Measurements from ENCODE around the gene TMEM86A. TPM values are rescaled to one million over a fixed set of nuclear protein-coding genes. Genes with fewer than 3 reads are reported as not detected.

Gene TMEM86A
- total and polyA plus RNA-seq, 2 donors (not counting 1 experiment from before 2014, with no cell fraction given), result 0.16 to 0.83 TPM

GRCh38 chr11:18739685-18740084, 41.1 kb downstream of the TMEM86A start:
- no peak overlapping the region for H2AFZ ChIP-seq (ENCODE audit: low read length)
- no peak overlapping the region for H3K27ac ChIP-seq (ENCODE audit: insufficient read depth, low read length)
- no peak overlapping the region for H3K4me2 ChIP-seq (ENCODE audit: extremely low read depth, insufficient read depth, low read length)
- H3K79me2 ChIP-seq (ENCODE audit: control insufficient read depth, insufficient read depth, low read length), result no peaks in the 10 kb centered on the region
- H3K36me3 ChIP-seq (ENCODE audit: control insufficient read depth, insufficient read depth, low read length), result no peaks in the 10 kb centered on the region
- no peak overlapping the region for H3K9ac ChIP-seq (ENCODE audit: insufficient read depth, low read length)
- no peaks in the 10 kb centered on the region for H3K27me3 ChIP-seq (ENCODE audit: control insufficient read depth, insufficient read depth, low read length)
- no peak overlapping the region for H3K4me3 ChIP-seq (replicated peaks in 1 of 4; ENCODE audit: control extremely low read depth in 1 of 4, insufficient read depth in 1 of 4, low read depth in 3 of 4, low read length in 4 of 4)
- H3K9me3 ChIP-seq (ENCODE audit: control insufficient read depth, insufficient read depth, low read depth, low read length), result no peaks in the 10 kb centered on the region
- no peak for DNase-seq (ENCODE audit: low read depth in 2 of 2)
- H3K4me1 ChIP-seq (ENCODE audit: control insufficient read depth, extremely low read depth, insufficient read depth, low read length), result no peaks in the 10 kb centered on the region
- no peaks in the 10 kb centered on the region for H4K20me1 ChIP-seq (ENCODE audit: control insufficient read depth, extremely low read depth, insufficient read depth, low read length)
- TF ChIP-seq CTCF (conservative IDR thresholded peaks at IDR 0.05 in 1 of 2, IDR thresholded peaks at IDR 0.05 in 1 of 2; ENCODE audit: low read depth in 1 of 2, low read length in 2 of 2) (no peak), EZH2 (IDR thresholded peaks at IDR 0.05; ENCODE audit: low read length, missing control alignments) (no peak)

GRCh38 chr11:18741783-18742182, 43.2 kb downstream of the TMEM86A start:
- Histone ChIP-seq H3K4me2 (ENCODE audit: extremely low read depth, insufficient read depth, low read length) (no peak overlapping the region), H3K9ac (ENCODE audit: insufficient read depth, low read length) (no peak overlapping the region), H3K4me3 (replicated peaks in 1 of 4; ENCODE audit: control extremely low read depth in 1 of 4, insufficient read depth in 1 of 4, low read depth in 3 of 4, low read length in 4 of 4) (no peak overlapping the region), H3K27ac (ENCODE audit: insufficient read depth, low read length) (no peak overlapping the region), H3K27me3 (ENCODE audit: control insufficient read depth, insufficient read depth, low read length) (no peaks in the 10 kb centered on the region), H4K20me1 (ENCODE audit: control insufficient read depth, extremely low read depth, insufficient read depth, low read length) (no peaks in the 10 kb centered on the region), H2AFZ (ENCODE audit: low read length) (no peak overlapping the region), H3K9me3 (ENCODE audit: control insufficient read depth, insufficient read depth, low read depth, low read length) (no peaks in the 10 kb centered on the region), H3K4me1 (ENCODE audit: control insufficient read depth, extremely low read depth, insufficient read depth, low read length) (no peaks in the 10 kb centered on the region), H3K79me2 (ENCODE audit: control insufficient read depth, insufficient read depth, low read length) (no peaks in the 10 kb centered on the region), H3K36me3 (ENCODE audit: control insufficient read depth, insufficient read depth, low read length) (no peaks in the 10 kb centered on the region)
- no peak for DNase-seq (ENCODE audit: low read depth in 2 of 2)
- TF ChIP-seq CTCF (conservative IDR thresholded peaks at IDR 0.05 in 1 of 2, IDR thresholded peaks at IDR 0.05 in 1 of 2; ENCODE audit: low read depth in 1 of 2, low read length in 2 of 2) (no peak), EZH2 (IDR thresholded peaks at IDR 0.05; ENCODE audit: low read length, missing control alignments) (no peak)

- no peaks in the 10 kb centered on the region for H3K79me2 ChIP-seq (ENCODE audit: control insufficient read depth, insufficient read depth, low read length)
- H3K36me3 ChIP-seq (ENCODE audit: control insufficient read depth, insufficient read depth, low read length), result no peaks in the 10 kb centered on the region
- no peaks in the 10 kb centered on the region for H3K27me3 ChIP-seq (ENCODE audit: control insufficient read depth, insufficient read depth, low read length)
- DNase-seq (ENCODE audit: low read depth in 2 of 2), result no peak
- H3K4me2 ChIP-seq (ENCODE audit: extremely low read depth, insufficient read depth, low read length), result no peak overlapping the region
- no peak overlapping the region for H2AFZ ChIP-seq (ENCODE audit: low read length)
- no peak overlapping the region for H3K27ac ChIP-seq (ENCODE audit: insufficient read depth, low read length)
- no peak overlapping the region for H3K4me3 ChIP-seq (replicated peaks in 1 of 4; ENCODE audit: control extremely low read depth in 1 of 4, insufficient read depth in 1 of 4, low read depth in 3 of 4, low read length in 4 of 4)
- no peak overlapping the region for H3K9ac ChIP-seq (ENCODE audit: insufficient read depth, low read length)
- TF ChIP-seq EZH2 (IDR thresholded peaks at IDR 0.05; ENCODE audit: low read length, missing control alignments) (no peak), CTCF (conservative IDR thresholded peaks at IDR 0.05 in 1 of 2, IDR thresholded peaks at IDR 0.05 in 1 of 2; ENCODE audit: low read depth in 1 of 2, low read length in 2 of 2) (no peak)
- H4K20me1 ChIP-seq (ENCODE audit: control insufficient read depth, extremely low read depth, insufficient read depth, low read length), result no peaks in the 10 kb centered on the region
- no peaks in the 10 kb centered on the region for H3K9me3 ChIP-seq (ENCODE audit: control insufficient read depth, insufficient read depth, low read depth, low read length)
- no peaks in the 10 kb centered on the region for H3K4me1 ChIP-seq (ENCODE audit: control insufficient read depth, extremely low read depth, insufficient read depth, low read length)
Measured at GRCh38 chr11:18743365-18743764, 44.8 kb downstream of the TMEM86A start.

Data from fibroblast of lung (primary cell).